ENCODE measurements around the gene NEDD4L.

The NEDD4L gene

DNA sequence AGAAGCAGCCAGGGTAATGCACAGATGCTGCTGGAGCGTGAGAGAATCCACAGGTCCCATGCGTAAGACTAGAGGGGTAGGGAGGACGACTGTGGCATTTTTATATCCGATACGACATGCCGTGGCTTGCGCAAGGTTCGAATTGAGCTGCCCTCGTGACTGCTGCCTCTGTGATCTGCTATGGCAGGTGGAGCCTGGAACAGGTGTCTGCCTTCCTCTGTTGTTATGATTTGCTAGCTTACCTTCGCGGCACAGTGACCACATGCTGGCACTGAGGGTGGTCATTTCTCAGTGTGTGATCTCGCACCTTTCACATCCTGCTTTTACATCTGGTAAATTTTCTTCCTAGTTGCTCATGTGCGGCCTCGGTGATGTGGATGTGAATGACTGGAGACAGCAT is 344.7 kb downstream of the NEDD4L start:
- no peak for DNase-seq

DNA sequence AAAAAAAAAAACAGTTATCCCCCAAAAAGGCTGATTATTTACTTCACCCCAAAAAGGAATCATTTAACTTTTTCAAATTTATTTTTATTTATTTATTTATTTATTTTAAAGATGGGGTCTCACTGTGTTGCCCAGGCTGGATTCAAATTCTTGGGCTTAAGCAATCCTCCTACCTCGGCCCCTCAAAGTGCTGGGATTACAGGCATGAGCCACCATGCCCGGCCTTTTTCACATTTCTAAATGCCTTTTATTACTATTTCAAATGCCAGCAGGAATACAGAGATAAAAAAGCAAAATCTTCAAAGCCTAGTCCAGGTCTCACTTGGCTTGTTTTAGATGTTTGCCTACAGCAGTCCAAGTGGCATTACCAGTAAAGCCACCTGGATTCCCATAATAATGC is 345.7 kb downstream of the NEDD4L start:
- no peak for DNase-seq

- DNase-seq: no peak
Measured at GRCh38 chr18:58390399-58390798, 346.4 kb downstream of the NEDD4L start.

DNA sequence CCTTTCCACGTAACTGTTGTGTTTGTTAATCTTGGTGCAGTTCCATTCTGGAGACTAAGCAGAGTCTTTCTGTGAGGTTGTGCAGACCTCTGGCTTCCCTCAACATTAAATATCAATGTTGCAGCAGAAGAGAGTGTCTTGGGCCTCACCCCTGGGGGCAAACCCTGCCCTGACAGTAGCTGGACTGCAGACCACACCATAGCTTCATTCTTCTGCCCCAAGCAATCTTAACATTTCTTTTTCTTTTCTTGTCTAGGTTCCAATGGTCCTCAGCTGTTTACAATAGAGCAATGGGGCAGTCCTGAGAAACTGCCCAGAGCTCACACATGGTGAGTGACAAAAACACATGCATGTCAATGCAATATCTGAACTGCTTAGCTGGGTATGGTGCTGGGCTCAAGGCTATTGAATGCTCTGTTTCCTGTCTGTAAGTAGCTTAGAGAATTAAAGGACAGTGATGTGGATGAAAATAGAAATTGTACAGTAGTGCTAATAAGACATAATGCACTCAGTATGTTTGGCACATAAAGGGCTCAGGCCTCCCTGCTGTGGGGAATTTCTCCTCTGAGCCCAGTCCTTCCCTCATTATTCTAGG is 347.3 kb downstream of the NEDD4L start:
- no peak for DNase-seq

GRCh38 chr18:58391932-58392323 is 347.9 kb downstream of the NEDD4L start:
- DNase-seq: no peak

GRCh38 chr18:58392324-58393000 is 348.4 kb downstream of the NEDD4L start:
- no peak for DNase-seq

GRCh38 chr18:58393295-58393694 is 349.3 kb downstream of the NEDD4L start:
- no peak for DNase-seq

GRCh38 chr18:58394046-58394445 is 350.0 kb downstream of the NEDD4L start:
- DNase-seq: no peak

GRCh38 chr18:58394602-58395425 is 350.8 kb downstream of the NEDD4L start:
- no peak for DNase-seq

GRCh38 chr18:58396144-58396543 is 352.1 kb downstream of the NEDD4L start:
- no peak for DNase-seq

DNA sequence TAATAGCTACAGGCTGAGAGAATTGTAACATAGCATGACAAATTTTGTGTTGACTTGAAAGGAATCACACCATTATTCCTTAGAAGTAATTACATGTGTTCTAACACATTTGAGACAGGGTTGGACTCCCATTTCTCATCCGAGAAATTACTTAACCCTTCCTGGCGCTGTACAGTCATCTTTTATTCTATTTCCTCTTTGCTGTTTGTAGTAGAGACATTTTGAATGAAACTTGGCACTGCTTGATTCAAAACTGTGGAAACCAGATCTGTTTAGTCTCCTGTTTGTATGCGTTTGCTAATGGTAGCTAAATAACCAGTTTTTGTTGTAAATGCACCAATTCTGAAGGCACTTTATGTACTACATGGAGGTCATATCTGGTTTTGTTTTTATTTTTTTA is 352.9 kb downstream of the NEDD4L start:
- DNase-seq: no peak

DNA sequence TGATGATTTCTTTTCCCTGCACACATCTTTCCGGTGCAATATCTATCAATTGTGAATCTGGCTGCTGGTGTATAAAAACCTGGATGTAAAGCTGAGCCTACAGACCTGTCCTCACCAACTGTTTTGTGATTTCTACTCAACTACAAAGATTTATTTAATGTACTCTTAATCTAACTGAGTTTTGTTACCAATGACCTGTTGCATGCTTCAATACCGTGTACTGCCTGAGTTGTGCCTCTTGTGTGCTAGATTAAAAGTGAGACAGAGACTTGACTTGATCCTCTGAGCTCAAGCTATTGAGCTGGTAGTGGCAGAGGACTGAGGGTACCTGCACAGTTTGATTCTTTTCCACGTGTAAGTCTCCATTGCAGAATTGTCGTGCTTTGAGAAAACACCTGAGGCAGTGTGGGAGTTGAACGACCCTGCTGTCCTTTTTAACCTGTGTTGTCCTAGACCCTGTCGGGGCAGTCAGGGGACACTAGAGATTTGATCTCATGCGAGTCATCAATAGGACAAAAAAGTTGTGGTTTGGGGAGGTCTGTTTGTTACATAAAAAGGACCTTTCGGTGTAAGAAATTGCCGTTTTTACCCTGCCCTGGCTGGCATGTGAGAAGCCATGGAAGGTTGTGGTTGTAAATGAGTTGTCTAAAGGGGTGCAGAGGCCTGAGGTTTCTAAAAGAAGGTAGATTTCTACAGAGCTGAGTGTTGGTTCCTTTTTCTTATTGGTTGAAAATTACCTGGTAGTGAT is 353.5 kb downstream of the NEDD4L start:
- DNase-seq: no peak

DNA sequence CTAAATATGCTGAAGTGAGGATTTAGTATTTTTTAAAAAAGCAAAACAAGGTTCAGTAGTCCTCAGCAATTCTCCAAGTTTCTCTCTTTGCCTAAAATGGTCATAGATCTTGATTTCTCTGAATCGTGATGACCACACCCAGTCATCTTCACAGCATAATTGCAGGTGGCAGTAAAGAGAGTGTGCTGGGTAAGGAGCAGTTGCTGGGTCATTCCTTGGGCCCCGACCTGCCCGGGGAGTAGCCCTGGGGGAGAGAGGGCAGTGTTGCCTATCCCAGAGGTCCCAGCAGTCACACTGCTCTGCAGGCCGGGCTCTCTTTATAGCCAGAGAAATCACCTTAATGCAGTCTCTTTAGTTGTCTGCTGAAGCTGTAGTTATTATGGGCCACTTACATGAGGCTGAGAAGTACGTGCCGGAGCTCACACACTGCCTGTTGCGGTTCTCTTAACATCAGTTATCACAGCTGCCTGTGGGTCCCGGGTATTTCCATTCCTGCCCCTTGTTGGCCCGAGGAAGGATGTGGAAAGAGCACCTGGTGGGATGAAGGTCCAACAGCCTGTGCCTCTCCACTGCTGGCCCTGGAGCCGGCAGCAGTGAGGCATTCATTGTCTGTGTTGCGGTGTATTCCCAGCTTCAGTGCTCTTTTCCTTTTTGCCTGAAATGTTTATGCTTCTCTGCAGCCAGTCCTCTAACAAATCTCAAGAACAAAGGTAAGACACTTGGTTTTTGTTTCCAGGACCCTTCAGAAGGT is 354.8 kb downstream of the NEDD4L start:
- DNase-seq: no peak

DNA sequence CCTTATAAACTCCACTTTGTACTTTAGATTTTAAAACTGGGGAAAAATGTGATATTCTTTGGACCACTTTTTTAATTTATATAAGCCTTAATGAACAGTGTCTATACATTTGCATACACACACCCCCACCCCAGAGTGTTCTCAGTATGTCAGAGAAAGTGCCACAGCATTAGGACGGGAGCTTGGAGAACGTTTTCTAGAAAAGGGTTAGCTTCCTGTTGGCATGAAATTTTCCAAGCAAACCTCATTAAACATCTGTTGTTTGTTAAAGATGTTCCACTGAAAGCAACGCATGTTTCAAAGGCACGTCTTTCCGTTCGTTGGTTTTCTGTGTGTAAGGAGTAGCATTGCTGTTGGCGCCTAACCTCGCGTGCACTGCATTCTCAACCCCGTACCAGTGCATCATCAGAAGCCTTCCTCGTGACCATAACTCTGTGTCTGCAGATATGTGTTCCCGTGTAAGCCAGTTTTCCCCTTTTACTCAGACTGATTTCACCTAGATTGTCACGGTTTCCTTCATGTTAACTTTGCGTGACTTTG is 356.4 kb downstream of the NEDD4L start:
- peak; percentile 32 for DNase-seq

DNA sequence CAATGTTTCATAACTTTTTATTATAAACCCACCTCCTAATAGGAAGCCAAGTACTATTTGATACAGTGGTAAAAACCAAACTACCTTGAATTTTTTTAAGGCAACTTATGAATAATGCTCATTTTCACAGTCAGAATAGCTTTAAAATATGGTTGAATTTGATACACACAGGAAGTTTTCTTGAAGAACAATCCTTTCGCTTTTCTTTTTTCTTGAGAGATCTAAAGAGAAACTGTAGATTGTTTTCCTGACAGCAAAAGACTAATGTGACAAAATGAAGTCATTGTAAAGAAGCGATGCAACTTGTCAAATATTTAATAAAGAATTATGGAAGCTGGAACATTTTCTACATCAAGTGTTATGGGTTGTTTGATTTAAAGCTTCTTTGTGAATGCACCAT is 357.2 kb downstream of the NEDD4L start:
- DNase-seq: no peak

DNA sequence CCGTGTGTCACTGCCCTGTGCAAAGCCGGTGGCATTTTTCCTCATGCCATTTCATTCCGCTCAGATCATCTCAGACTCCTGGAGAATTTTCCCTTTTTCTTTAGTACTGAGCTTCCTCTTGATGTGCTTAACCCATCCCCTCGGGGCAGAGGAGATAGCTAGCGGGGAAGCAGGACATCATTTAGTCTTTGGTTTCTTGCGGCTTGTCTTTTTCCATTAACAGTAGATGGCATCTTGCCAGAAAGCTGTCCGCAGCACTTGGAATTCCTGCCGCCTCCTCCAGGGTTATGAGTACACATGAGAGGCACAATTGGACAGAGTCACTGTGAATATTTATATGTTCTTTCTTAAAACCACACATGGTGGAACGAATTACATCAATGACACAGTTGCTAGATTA is 358.2 kb downstream of the NEDD4L start:
- no peak for DNase-seq

DNA sequence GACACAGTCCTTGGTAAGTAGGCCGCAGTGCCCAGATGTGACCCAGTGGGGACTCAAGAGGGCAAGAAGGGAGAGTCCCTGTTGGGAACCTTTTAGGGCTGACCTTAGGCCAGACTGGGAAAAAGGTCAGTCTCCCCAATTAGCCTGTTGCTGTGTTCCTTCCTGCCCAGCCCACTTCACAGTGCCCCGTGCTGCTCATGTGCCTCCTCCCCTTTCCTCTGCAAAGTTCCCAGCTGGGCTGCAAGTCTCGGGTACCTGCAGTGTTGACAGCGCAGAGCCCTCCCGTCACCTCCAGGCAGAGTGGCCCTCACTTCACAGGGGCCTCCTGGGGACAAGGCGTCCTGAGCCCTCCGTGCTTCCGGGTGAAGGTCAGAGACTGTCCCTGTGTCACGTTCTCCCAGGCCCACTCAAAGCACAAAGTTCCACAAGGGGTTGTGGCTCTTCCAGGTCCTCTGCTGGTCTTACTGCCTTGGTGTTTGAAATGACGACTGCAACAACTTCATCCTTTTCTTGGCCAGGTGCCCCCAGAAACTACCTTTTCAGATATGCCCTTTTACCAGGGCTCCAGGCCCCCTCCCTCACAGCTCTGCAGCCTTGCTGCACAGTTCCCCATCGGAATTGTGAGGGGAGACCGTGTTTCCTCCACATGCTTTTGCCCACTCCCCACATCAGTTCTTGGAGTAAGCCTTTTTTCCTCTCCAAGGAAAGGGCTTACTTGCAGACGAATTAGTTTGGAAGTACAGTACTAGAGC is 359.1 kb downstream of the NEDD4L start:
- no peak for DNase-seq

- no peak for DNase-seq
Measured at GRCh38 chr18:58403799-58404455, 359.9 kb downstream of the NEDD4L start.

- DNase-seq: no peak
Measured at GRCh38 chr18:58405107-58405898, 361.3 kb downstream of the NEDD4L start.

- no peak for DNase-seq
Measured at GRCh38 chr18:58407263-58407648, 363.2 kb downstream of the NEDD4L start.
